Measurements from ENCODE around the gene CCDC34.

GRCh38 chr11:27405134-27405533 is 42.1 kb upstream of the CCDC34 start:
- TF ChIP-seq EZH2 (IDR thresholded peaks at IDR 0.05; ENCODE audit: borderline replicate concordance, low read depth, low read length, severe bottlenecking) (no peak), CTCF (IDR thresholded peaks at IDR 0.05; ENCODE audit: borderline replicate concordance, extremely low read depth, low read length, poor library complexity, severe bottlenecking) (no peak)

Measured in DND-41 (cell line).